ENCODE measurements around the gene ALKBH4. TPM values are rescaled to one million over a fixed set of nuclear protein-coding genes. Genes with fewer than 3 reads are reported as not detected.

The ALKBH4 gene
- total and polyA plus RNA-seq, 2 of the 8 experiments (the other 6 are each of a cell fraction or from before 2014, with no cell fraction given) = 10.2 to 16.6 TPM

- H3K9ac ChIP-seq (replicated peaks in 1 of 4; ENCODE audit: extremely low read depth in 1 of 4, low read depth in 3 of 4, low read length in 3 of 4) = no peak overlapping the region
- no peak overlapping the region for H2BK20ac ChIP-seq (ENCODE audit: low read length)
- H2AK5ac ChIP-seq (ENCODE audit: low read depth, low read length) = no peak overlapping the region
- no peak overlapping the region for H3K27ac ChIP-seq (ENCODE audit: low read depth, low read length)
- no peak overlapping the region for H3K4ac ChIP-seq (replicated peaks; ENCODE audit: insufficient read length, low read depth, low read length)
- peaks cover 5% of the 10 kb centered on the region; the same call in 1 of the 2 replicates for H3K23me2 ChIP-seq (ENCODE audit: low read depth, low read length)
- H2BK120ac ChIP-seq (replicated peaks; ENCODE audit: low read depth, low read length) = no peak overlapping the region
- no peak for DNase-seq (ENCODE audit: low read depth in 1 of 2, low spot score in 2 of 2)
- no peak overlapping the region for H3K23ac ChIP-seq (ENCODE audit: insufficient read length)
- H3K79me1 ChIP-seq (ENCODE audit: low read depth, low read length) = peaks cover 9% of the 10 kb centered on the region
- no peak overlapping the region for H4K91ac ChIP-seq (replicated peaks; ENCODE audit: insufficient read length, low read length)
- H2AFZ ChIP-seq (ENCODE audit: low read length) = no peak overlapping the region
- H3K4me1 ChIP-seq (replicated peaks in 1 of 4; ENCODE audit: control insufficient read depth in 3 of 4, insufficient read depth in 4 of 4, low read length in 3 of 4) = peaks cover 0 to 10% (median 1%) of the 10 kb centered on the region in 4 experiments; a peak in 3 of 7 replicates
- CTCF ChIA-PET (ENCODE audit: partially characterized antibody) = interaction anchor here (0.7 to 2.1 kb wide), 5 partner anchors 27 to 178 kb away, joined by 3 to 10 read pairs (median 4); no protein-coding TSS in a partner anchor
- H4K20me1 ChIP-seq (replicated peaks in 1 of 2; ENCODE audit: control insufficient read depth in 1 of 2, insufficient read depth in 2 of 2, low read length in 2 of 2) = peaks cover 0 to 9% of the 10 kb centered on the region in 2 experiments
- no peak overlapping the region for H2BK5ac ChIP-seq (ENCODE audit: low read depth, low read length)
- no peak overlapping the region for H4K5ac ChIP-seq (ENCODE audit: insufficient read length, low read depth, low read length)
- no peaks in the 10 kb centered on the region; a peak in 1 of 7 replicates for H3K27me3 ChIP-seq (replicated peaks in 1 of 4; ENCODE audit: control insufficient read depth in 3 of 4, extremely low read depth in 1 of 4, insufficient read depth in 3 of 4, low read length in 3 of 4)
- no peak overlapping the region for H3K56ac ChIP-seq (replicated peaks; ENCODE audit: insufficient read length, low read depth, low read length)
- no peak for FAIRE-seq
- no peak overlapping the region for H3K14ac ChIP-seq (ENCODE audit: insufficient read length)
- no peak overlapping the region for H2BK12ac ChIP-seq (ENCODE audit: low read depth, low read length)
- POLR2A ChIA-PET (ENCODE audit: partially characterized antibody) = interaction anchor here (1.7 to 3.5 kb wide), 3 partner anchors 10 to 27 kb away, joined by 5 to 11 read pairs (median 6); no protein-coding TSS in a partner anchor
- WGBS, 2 experiments (ENCODE audit: extremely low coverage in 1 of 2, insufficient coverage in 1 of 2, insufficient read length in 1 of 2, insufficient replicate concordance in 2 of 2, low coverage in 1 of 2, low lambda C conversion rate in 2 of 2, missing lambda C conversion rate in 1 of 2) = 96% methylated on average over 7 of the region's 7 CpGs; no CpG with 5 or more reads in 1 of the 2 experiments
- no peak overlapping the region for H4K8ac ChIP-seq (ENCODE audit: extremely low read depth, insufficient read depth, low read length)
- peaks cover 0 to 11% of the 10 kb centered on the region in 2 experiments; a peak in 2 of 4 replicates for H3K79me2 ChIP-seq (ENCODE audit: control insufficient read depth in 1 of 2, insufficient read depth in 2 of 2, low read length in 2 of 2)
- no peaks in the 10 kb centered on the region; a peak in 3 of 8 replicates for H3K36me3 ChIP-seq (ENCODE audit: control insufficient read depth in 2 of 4, insufficient read depth in 4 of 4, low read length in 3 of 4)
- no peaks in the 10 kb centered on the region for H3K9me3 ChIP-seq (ENCODE audit: insufficient read depth in 2 of 2, low read depth in 1 of 2, low read length in 1 of 2)
- no peak overlapping the region for H2BK15ac ChIP-seq (ENCODE audit: low read length)
- no peak overlapping the region for H3K18ac ChIP-seq (ENCODE audit: extremely low read depth, low read length)
- peak overlapping the region; percentile 88 to 98; a peak in 3 of 4 replicates for H3K4me2 ChIP-seq (ENCODE audit: insufficient read depth in 1 of 2, low read depth in 2 of 2, low read length in 2 of 2)
- peak overlapping the region in 1 of 4 experiments; percentile 82; a peak in 2 of 8 replicates for H3K4me3 ChIP-seq (ENCODE audit: extremely low read depth in 1 of 4, insufficient read depth in 2 of 4, low read depth in 3 of 4, low read length in 4 of 4)
- TF ChIP-seq RFX5 (IDR thresholded peaks at IDR 0.05; ENCODE audit: borderline replicate concordance, low read depth, low read length) = no peak
- TF ChIP-seq CTCF (IDR thresholded peaks at IDR 0.05; ENCODE audit: control extremely low read depth in 1 of 3, insufficient read depth in 1 of 3, low read depth in 1 of 3, low read length in 3 of 3) = no peak
- no peak for TF ChIP-seq TBP (IDR thresholded peaks at IDR 0.05; ENCODE audit: low read depth, low read length)
- TF ChIP-seq ZNF274 (IDR thresholded peaks at IDR 0.05; ENCODE audit: borderline replicate concordance, extremely low read depth, low read length) = no peak
- no peak for TF ChIP-seq YY1 (IDR thresholded peaks at IDR 0.05; ENCODE audit: low read depth, low read length)
- no peak for TF ChIP-seq NRF1 (IDR thresholded peaks at IDR 0.05; ENCODE audit: low read depth, low read length)
- TF ChIP-seq CEBPB (IDR thresholded peaks at IDR 0.05; ENCODE audit: low read depth, low read length) = no peak
- TF ChIP-seq SIX5 (IDR thresholded peaks at IDR 0.05; ENCODE audit: low read depth, low read length) = no peak
- TF ChIP-seq MAFK (IDR thresholded peaks at IDR 0.05; ENCODE audit: low read depth, low read length) = no peak
- no peak for TF ChIP-seq RNF2 (IDR thresholded peaks at IDR 0.05; ENCODE audit: borderline replicate concordance, low read depth, low read length, missing control alignments, poor library complexity, severe bottlenecking)
- no peak for TF ChIP-seq CHD1 (IDR thresholded peaks at IDR 0.05; ENCODE audit: low read depth, low read length)
Observed at GRCh38 chr7:102466097-102466496, 1.4 kb upstream of the ALKBH4 start.
